PC-3 (cell line): ENCODE results near the gene TNRC6B.

Source experiments
- CTCF ChIP-seq: fragments of 300-600 bp; sonication (generic); conservative IDR thresholded peaks from 2 replicates; pipeline ENCODE4 v1.5.1; 2017; ENCODE audit warnings: antibody characterized with exemption, low read depth, mild to moderate bottlenecking, low read length
- EZH2 ChIP-seq: fragments of 300-600 bp; sonication (generic); IDR thresholded peaks from one replicate; pipeline ENCODE4 v1.6.1; 2017; ENCODE audit warnings: antibody characterized with exemption, mild to moderate bottlenecking, low read length; ENCODE audit not compliant: unreplicated experiment
- EZH2phosphoT487 ChIP-seq: fragments of 300-600 bp; sonication (generic); IDR thresholded peaks from 2 replicates; pipeline ENCODE4 v1.6.1; 2018; ENCODE audit warnings: mild to moderate bottlenecking, antibody characterized with exemption, low read length, borderline replicate concordance

- no peak for TF ChIP-seq CTCF
- TF ChIP-seq EZH2: no peak
- no peak for TF ChIP-seq EZH2phosphoT487
Measured at GRCh38 chr22:40198733-40199132, 21.0 kb downstream of the TNRC6B start.
